ENCODE measurements around the gene ITGAE.
A peak's percentile ranks its signal among the peaks of the same experiment; 100 is the strongest.
"Not testable (repeated sequence)": the region's sequence is repeated elsewhere in the genome, so short reads cannot be mapped to it uniquely, and the experiment has no call there.

Gene ITGAE

GRCh38 chr17:3759597-3760216 lies 41.3 kb downstream of the ITGAE start:
- DNase-seq, result no peak

DNA sequence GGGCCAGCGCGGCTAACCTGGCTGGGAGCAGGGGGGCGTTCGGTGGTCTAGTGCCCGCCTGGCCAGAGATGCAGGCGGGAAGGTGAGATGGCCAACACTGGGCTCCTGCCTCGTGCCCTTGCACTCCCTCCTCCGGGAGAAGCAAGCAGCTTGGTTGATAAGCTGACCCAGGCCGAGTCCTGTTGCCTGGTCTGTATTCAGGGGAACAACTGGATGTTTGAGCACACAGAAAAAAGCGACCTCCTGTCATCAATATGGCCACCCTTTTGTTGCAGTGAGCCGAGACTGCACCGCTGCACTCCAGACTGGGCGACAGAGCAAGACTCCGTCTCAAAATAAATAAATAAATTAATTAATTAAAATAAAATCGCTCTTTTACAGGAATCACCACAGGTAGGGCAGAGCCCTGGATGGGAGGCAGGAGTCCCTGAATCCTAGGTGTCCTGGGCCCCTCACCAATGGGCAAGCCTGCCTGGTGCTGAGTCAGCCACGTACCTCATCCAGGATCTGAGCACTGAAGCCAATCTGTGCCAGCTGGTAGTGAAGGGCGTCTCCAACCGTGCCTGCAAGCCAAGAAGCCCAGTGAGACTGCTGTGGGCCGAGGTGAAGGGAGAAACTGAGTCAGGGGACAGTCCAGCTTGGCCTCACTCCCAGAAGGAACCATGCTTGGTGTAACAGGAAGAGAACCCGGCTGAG lies 45.5 kb downstream of the ITGAE start:
- no peak for DNase-seq

DNA sequence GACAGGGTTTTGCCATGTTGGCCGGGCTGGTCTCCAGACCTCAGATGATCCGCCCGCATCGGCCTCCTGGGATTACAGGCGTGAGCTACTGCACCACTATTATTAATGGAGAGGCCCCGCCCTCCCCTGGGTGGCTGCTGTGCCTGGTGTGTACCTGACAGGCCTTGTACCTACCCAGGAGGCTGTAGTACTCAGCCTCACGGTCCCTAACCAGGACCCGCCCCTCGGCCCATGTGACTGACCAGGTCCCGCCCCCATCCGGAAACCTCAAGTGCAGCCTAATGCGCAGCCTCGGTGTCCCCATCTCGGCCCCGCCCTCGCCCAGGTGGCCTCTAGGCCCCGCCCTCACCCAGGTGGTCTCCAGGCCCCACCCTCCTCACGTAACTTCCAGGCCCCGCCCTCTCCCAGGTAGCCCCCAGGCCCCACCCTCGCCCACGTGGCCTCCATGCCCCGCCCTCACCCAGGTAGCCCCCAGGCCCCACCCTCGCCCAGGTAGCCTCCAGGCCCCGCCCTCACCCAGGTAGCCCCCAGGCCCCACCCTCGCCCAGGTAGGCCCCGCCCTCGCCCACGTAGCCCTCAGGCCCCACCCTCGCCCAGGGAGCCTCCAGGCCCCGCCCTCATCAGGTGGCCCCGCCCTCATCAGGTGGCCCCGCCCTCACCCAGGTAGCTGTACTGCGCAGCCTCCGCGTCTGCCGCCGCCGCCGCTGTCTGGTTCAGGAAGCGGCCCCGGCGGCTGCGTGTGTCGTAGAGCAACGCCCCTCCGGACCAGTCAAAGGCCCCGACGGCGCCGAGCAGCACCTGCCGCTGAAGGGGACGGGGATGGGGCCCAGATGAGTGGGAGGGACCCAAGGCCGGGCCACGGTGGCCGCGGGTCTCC lies 46.3 kb downstream of the ITGAE start:
- peak; percentile 78 for DNase-seq

DNA sequence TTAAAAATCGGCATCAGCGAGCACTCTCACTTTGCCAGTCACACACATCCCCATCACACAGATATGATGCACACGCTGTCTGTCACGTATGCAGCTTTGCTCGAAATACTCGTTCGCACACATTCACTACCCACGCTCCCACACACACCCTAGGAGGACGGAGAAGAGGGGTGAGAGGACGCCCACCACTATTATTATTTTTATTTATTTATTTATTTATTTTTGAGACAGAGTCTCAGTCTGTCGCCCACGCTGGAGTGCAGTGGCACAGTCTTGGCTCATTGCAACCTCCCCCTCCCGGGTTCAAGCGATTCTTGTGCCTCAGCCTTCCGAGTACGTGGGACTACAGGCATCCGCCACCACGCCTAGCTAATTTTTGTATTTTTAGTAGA lies 46.9 kb downstream of the ITGAE start:
- no peak for DNase-seq

GRCh38 chr17:3753624-3754023 lies 47.4 kb downstream of the ITGAE start:
- no peak for DNase-seq

- DNase-seq, result no peak
Measured at GRCh38 chr17:3751836-3752235, 49.2 kb downstream of the ITGAE start.

GRCh38 chr17:3750926-3751325 lies 50.1 kb downstream of the ITGAE start:
- DNase-seq, result no peak

- DNase-seq, result no peak
Measured at GRCh38 chr17:3750296-3750695, 50.7 kb downstream of the ITGAE start.

- no peak for DNase-seq
Measured at GRCh38 chr17:3748576-3748975, 52.4 kb downstream of the ITGAE start.

DNA sequence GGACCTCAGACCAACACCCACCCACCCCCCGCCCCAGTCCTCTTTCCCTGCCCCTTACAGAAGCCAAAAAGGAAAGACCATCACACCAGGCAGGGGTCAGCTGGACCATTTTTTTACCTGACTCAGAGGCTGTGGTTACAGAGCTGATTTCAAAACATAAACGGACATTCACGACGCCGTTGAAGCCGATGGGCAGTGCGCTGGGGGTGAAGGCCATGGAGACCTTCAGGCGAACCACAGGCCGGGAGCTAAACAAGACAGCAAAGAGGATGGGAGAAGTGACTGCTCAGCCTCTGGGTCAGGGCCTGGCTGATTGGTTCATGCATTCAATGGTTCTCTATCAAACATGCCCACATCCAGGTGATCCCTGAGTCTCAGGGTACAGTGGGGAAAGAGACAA lies 53.2 kb downstream of the ITGAE start:
- no peak for DNase-seq

DNA sequence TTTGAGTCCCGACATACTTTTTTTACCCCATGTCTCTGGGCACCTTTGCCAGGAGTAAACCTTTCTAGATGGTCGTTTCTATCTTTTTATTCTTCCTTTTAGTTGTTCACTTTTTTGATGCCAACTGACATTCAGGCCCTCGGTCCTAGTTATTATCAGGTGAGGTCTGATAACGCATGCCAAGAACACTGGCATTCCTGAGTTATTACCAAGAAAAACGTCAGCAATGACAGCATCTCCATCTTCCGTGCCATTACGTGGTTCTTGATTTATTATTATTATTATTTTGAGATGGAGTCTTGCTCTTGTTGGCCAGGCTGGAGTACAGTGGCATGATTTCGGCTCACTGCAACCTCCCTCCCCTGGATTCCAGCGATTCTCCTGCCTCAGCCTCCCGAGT lies 55.9 kb downstream of the ITGAE start:
- no peak for DNase-seq

- DNase-seq, result no peak
Measured at GRCh38 chr17:3744014-3744413, 57.0 kb downstream of the ITGAE start.

DNA sequence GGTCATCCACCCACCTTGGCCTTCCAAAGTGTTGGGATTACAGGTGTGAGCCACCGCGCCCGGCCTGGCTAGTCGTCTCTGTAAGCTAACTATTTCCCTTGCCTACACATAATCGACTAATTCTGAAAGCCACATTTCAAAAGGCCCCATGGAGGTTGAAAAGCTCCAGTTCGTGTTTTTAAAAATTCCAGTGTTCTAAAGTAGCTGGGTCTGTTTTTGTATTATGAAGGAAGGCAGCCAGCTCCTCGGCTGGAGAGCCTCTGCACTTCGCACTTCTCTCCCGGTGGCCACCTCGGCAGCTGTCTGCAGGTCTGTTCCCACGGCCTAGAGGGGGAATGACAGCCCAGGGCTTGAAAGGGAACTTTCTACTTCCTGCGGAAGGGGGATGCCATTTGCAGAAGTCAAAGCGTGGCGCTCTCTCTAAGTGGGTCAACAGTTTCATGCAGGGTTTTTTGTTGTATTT lies 60.3 kb downstream of the ITGAE start:
- no peak for DNase-seq

- no peak for DNase-seq
Measured at GRCh38 chr17:3739422-3740124, 61.4 kb downstream of the ITGAE start.

DNA sequence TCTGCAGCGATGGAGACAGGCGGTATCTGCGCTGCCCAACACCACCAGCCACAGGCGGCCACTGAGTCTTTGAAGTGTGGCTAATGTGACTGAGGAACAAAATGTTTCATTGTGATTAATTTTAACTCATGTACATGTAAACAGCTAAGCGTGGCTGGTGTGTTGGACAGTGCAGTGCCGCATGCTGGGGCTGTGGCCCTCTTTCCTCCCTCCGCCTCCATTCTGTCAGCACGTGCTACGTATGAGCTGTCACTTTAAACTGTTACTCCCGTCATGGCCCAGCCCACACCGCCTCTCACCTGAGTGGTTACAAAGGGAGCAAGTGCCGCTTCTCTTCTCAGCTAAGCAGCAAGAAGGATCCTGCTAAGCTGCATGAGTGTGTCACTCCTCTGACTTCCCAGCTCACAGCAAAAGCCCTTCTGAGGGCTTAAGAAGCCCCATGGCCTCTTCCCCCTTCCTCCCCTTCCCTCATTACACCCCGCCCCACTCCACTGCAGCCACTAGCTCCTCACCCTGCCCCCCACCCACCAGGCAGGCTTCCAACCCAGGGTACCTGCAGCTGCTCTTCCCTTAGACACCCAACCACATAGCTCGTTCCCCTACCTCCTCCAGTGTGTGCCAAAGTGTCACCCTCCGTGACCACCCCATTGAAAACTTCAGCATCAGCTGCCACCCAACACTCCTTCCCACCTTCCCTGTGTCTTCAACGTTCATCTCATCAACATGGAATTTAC lies 62.3 kb downstream of the ITGAE start:
- peak; percentile 82 for DNase-seq

DNA sequence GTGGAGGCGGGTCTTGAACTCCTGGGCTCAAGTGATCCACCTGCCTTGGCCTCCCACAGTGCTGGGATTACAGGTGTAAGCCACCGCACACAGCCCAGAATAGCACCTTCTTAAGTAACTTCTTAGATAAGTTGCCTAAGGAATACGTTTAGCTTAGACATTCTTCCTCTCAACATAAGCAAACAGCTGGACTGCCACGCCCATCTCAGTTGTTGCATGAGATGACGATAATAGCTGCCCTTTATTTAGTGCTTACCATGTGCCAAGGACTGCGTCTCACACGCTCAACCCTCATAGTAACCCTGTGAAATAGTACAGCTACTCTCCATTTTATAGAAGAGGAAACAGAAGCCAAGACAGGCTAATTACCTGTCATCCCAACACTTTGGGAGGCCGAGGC lies 65.5 kb downstream of the ITGAE start:
- no peak for DNase-seq

GRCh38 chr17:3734911-3735276 lies 66.1 kb downstream of the ITGAE start:
- DNase-seq, result not testable (repeated sequence)

DNA sequence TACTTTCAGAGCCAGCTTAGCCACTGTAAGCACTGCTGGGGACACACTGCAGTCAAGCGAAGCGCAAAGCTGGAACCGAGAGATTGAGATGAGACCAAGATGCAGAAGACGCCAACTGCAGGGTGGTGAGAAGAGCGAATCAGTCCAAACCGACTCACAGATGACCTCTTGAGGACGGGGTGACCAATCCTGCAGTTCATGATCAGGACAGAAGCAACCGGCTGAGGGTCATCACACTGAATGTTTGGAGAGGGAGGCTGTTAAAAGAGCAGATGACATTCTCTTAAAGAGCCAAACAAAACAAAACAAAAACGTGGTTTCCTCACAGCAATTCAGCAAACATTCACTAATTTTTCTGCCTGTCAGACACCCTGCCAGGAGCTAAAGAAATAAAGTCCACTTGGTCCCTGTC lies 68.8 kb downstream of the ITGAE start:
- no peak for DNase-seq

DNA sequence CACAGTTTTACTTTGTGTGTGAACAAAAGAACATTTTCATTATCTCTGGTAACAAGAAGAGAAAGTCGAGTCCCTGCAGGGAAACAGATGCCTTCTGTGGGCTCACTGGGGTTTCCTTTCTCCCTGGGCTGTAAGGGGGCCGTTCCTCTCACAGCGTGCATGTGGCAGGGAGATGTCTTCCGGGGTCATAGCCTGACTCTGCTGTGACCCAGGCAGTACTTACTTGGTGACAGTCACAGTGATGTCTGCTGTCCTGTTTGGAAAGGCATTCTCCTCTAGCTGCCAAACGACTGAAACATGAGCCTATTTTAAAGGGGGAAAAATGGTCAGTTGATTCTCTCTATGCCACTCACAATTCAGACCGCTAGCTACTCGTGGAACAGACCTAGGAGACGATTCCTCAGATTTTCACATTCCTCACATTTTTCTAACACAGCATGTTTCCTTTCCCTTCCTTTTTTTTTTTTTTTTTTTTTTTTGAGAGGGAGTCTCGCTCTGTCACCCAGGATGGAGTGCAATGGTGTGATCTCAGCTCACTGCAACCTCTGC lies 70.0 kb downstream of the ITGAE start:
- DNase-seq, result no peak

DNA sequence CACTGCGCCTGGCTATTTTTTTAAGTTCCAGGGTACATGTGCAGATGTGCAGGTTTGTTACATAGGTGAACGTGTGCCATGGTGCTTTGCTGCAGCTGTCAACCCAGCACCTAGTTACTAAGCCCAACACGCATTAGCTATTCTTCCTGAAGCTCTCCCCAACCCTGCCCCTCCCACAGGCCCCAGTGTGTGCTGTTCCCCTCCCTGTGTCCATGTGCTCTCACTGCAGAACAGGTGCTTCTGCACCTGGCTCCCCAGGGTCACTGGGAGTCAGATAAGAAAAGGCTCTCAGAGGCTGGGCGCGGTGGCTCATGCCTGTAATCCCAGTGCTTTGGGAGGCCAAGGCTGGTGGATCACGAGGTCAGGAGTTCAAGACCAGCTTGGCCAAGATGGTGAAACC lies 71.1 kb downstream of the ITGAE start:
- no peak for DNase-seq

GRCh38 chr17:3728099-3728498 lies 72.9 kb downstream of the ITGAE start:
- DNase-seq, result not testable (repeated sequence)

- no peak for DNase-seq
Measured at GRCh38 chr17:3727041-3727440, 73.9 kb downstream of the ITGAE start.
